ENCODE results near the gene RBMS3. TPM values are rescaled to one million over a fixed set of nuclear protein-coding genes. Genes with fewer than 3 reads are reported as not detected.

RBMS3 gene
- total RNA-seq, 1 experiment from 2014 or later, result 74.2 TPM

DNA sequence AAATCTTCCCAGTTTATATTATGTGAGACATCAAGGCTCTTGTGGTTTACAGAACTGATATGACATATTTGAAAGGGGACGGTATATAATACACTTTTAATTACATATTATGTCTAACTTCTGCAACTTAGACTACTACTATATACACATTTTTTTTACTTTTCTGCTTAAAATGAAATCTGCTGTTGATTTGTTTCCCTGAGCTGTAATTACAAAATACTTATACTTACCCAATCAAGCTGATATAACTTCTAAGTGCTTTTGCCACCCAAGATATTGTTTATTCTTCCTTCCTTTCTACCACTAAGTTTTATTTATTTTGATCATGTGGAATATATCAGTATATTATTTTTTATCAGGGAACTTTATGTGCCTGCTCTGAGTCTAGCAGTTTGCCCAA lies 671.6 kb downstream of the RBMS3 start:
- BruUV-seq (replicated peaks), result no TSS peak
- POLR2A ChIA-PET, result interaction anchor here (0.6 to 1.0 kb wide), 2 partner anchors 30 to 476 kb away, joined by 3 read pairs; no protein-coding TSS in a partner anchor
- CTCF ChIA-PET, result no interaction called here
- Mint-ChIP-seq H3K27me3 (ENCODE audit: insufficient read depth, unreplicated experiment) (no peaks in the 10 kb centered on the region), H3K4me3 (ENCODE audit: unreplicated experiment) (no peak overlapping the region), H3K4me1 (ENCODE audit: insufficient read depth, unreplicated experiment) (no peaks in the 10 kb centered on the region), H3K9me3 (ENCODE audit: unreplicated experiment) (no peaks in the 10 kb centered on the region), H3K27ac (ENCODE audit: low read depth, unreplicated experiment) (no peak overlapping the region), H3K36me3 (ENCODE audit: insufficient read depth, unreplicated experiment) (no peaks in the 10 kb centered on the region)
- DNase-seq (ENCODE audit: unreplicated experiment), result no peak
- TF ChIP-seq, protein P1, sequence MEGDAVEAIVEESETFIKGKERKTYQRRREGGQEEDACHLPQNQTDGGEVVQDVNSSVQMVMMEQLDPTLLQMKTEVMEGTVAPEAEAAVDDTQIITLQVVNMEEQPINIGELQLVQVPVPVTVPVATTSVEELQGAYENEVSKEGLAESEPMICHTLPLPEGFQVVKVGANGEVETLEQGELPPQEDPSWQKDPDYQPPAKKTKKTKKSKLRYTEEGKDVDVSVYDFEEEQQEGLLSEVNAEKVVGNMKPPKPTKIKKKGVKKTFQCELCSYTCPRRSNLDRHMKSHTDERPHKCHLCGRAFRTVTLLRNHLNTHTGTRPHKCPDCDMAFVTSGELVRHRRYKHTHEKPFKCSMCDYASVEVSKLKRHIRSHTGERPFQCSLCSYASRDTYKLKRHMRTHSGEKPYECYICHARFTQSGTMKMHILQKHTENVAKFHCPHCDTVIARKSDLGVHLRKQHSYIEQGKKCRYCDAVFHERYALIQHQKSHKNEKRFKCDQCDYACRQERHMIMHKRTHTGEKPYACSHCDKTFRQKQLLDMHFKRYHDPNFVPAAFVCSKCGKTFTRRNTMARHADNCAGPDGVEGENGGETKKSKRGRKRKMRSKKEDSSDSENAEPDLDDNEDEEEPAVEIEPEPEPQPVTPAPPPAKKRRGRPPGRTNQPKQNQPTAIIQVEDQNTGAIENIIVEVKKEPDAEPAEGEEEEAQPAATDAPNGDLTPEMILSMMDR (IDR thresholded peaks at IDR 0.05; ENCODE audit: unreplicated experiment), result no peak
- intact Hi-C loops (cut with micrococcal nuclease), result no loop called here

DNA sequence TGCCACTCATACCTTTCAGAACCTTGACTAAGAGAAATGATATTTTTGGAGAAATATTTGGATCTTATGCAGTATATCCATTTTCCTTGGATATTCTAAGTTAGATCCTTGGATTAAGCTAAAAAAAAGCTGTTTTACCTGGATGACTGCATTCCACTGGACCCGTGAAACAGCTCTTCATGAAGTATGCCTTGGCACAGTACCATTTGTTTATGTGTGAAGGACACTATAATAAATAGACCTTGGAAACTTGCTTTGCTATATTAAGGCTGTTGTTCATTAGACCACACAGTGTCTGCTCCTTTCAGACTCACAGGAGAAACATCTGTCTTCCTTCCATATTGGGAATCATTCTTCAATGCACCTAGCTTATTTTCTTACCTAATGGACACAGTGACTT lies 674.5 kb downstream of the RBMS3 start:
- intact Hi-C loops (cut with micrococcal nuclease), result no loop called here
- ChIA-PET CTCF (no interaction called here), POLR2A (interaction anchor here (0.7 kb wide), 1 partner anchor 246 kb away, joined by 3 read pairs; no protein-coding TSS in a partner anchor)
- Mint-ChIP-seq H3K9me3 (ENCODE audit: unreplicated experiment) (no peaks in the 10 kb centered on the region), H3K36me3 (ENCODE audit: insufficient read depth, unreplicated experiment) (peaks cover 7% of the 10 kb centered on the region), H3K4me3 (ENCODE audit: unreplicated experiment) (no peak overlapping the region), H3K27ac (ENCODE audit: low read depth, unreplicated experiment) (no peak overlapping the region), H3K27me3 (ENCODE audit: insufficient read depth, unreplicated experiment) (no peaks in the 10 kb centered on the region), H3K4me1 (ENCODE audit: insufficient read depth, unreplicated experiment) (no peaks in the 10 kb centered on the region)
- no peak for DNase-seq (ENCODE audit: unreplicated experiment)
- TF ChIP-seq, protein P1 (IDR thresholded peaks at IDR 0.05; ENCODE audit: unreplicated experiment), result no peak
- no TSS peak for BruUV-seq (replicated peaks)

DNA sequence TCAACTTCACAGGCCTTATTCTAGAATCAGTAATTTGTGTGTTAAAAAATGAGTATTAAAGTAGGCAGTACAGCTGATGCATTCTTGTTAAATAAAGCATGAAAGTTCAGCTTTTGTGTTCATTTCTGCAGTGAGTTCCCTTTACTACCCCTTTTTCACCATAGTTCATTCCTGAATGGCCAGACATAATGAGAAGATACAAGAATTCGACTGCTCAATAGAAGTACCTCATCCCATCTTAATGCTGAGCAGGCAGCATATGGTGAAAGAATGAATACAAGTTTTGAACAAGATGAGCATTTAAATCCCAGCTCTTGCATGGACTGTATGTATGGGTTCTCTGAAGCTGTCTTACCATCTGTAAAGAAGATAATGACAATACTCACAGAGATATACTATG lies 677.9 kb downstream of the RBMS3 start:
- ChIA-PET CTCF (interaction anchor here (0.5 to 0.7 kb wide), 3 partner anchors 20 to 99 kb away, joined by 3 read pairs; no protein-coding TSS in a partner anchor), POLR2A (no interaction called here)
- TF ChIP-seq, protein P1 (IDR thresholded peaks at IDR 0.05; ENCODE audit: unreplicated experiment), result no peak
- Mint-ChIP-seq H3K4me1 (ENCODE audit: insufficient read depth, unreplicated experiment) (no peaks in the 10 kb centered on the region), H3K9me3 (ENCODE audit: unreplicated experiment) (no peaks in the 10 kb centered on the region), H3K27me3 (ENCODE audit: insufficient read depth, unreplicated experiment) (no peaks in the 10 kb centered on the region), H3K27ac (ENCODE audit: low read depth, unreplicated experiment) (no peak overlapping the region), H3K36me3 (ENCODE audit: insufficient read depth, unreplicated experiment) (peaks cover 13% of the 10 kb centered on the region), H3K4me3 (ENCODE audit: unreplicated experiment) (no peak overlapping the region)
- no TSS peak for BruUV-seq (replicated peaks)
- intact Hi-C loops (cut with micrococcal nuclease), result no loop called here
- DNase-seq (ENCODE audit: unreplicated experiment), result no peak

DNA sequence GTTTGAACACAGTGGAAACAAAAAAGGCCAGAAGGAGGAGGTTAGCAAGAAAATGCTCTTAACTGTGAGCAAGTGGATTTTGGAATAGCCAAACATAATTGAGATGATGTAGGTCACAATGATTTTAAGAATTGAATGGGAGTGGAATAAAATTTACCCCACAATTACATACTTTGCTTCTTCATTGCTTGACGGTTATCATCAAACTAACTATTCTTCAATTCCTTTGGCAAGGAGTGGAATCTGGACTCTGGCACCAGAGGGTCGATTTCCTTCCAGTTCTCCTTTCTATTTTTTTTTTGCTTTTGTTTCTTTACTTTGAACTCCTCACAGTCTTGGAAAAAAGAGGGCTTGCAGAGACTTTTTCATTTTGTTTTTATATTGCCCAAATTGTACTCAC lies 691.0 kb downstream of the RBMS3 start:
- H3K27ac Mint-ChIP-seq (ENCODE audit: low read depth, unreplicated experiment), result no peak overlapping the region
- no peaks in the 10 kb centered on the region for H3K27me3 Mint-ChIP-seq (ENCODE audit: insufficient read depth, unreplicated experiment)
- peaks cover 12% of the 10 kb centered on the region for H3K9me3 Mint-ChIP-seq (ENCODE audit: unreplicated experiment)
- ChIA-PET CTCF (no interaction called here), POLR2A (no interaction called here)
- no peaks in the 10 kb centered on the region for H3K4me1 Mint-ChIP-seq (ENCODE audit: insufficient read depth, unreplicated experiment)
- intact Hi-C loops (cut with micrococcal nuclease), result no loop called here
- TF ChIP-seq, protein P1 (IDR thresholded peaks at IDR 0.05; ENCODE audit: unreplicated experiment), result no peak
- DNase-seq (ENCODE audit: unreplicated experiment), result no peak
- H3K4me3 Mint-ChIP-seq (ENCODE audit: unreplicated experiment), result no peak overlapping the region
- peaks cover 4% of the 10 kb centered on the region for H3K36me3 Mint-ChIP-seq (ENCODE audit: insufficient read depth, unreplicated experiment)
- no TSS peak for BruUV-seq (replicated peaks)

Measured in MCF 10A (cell line).